SK-N-SH treated with all-trans-retinoic acid at 6 μM for 48 hours (cell line): ENCODE measurements around the gene GNAZ.

ENCODE experiments used
- ATAC-seq: fragments of 200-7000 bp; cut with Tn5 transposase; 3 replicates; pipeline ENCODE4 v1.9.1; 2020; ENCODE audit warnings: mild to moderate bottlenecking, moderate library complexity
- BACH2 ChIP-seq: fragments of 250-450 bp; sonication (Bioruptor Pico); IDR thresholded peaks from 2 replicates; pipeline ENCODE4 v1.9.0; 2021; ENCODE audit warnings: mild to moderate bottlenecking, borderline replicate concordance
- ISL1 ChIP-seq: fragments of 250-450 bp; sonication (Bioruptor Pico); IDR thresholded peaks from 2 replicates; pipeline ENCODE4 v2.1.2; 2022; ENCODE audit warnings: mild to moderate bottlenecking, moderate library complexity
- OSR1 ChIP-seq: fragments of 250-450 bp; sonication (Bioruptor Pico); IDR thresholded peaks from 2 replicates; pipeline ENCODE4 v1.8.0; 2022; ENCODE audit warnings: moderate library complexity, mild to moderate bottlenecking, inconsistent platforms
- PPARA ChIP-seq: fragments of 250-450 bp; sonication (Bioruptor Pico); IDR thresholded peaks from 2 replicates; pipeline ENCODE4 v1.5.0; 2020; ENCODE audit warnings: mild to moderate bottlenecking, borderline replicate concordance
- TCF4 ChIP-seq: fragments of 250-450 bp; sonication (Bioruptor Pico); IDR thresholded peaks from 2 replicates; pipeline ENCODE4 v1.8.0; 2021; ENCODE audit warnings: mild to moderate bottlenecking, moderate library complexity, borderline replicate concordance
- TOX ChIP-seq: fragments of 250-450 bp; sonication (Bioruptor Pico); IDR thresholded peaks from 2 replicates; pipeline ENCODE4 v1.8.0; 2021; ENCODE audit warnings: mild to moderate bottlenecking, moderate library complexity, borderline replicate concordance
- ZC3H10 ChIP-seq: fragments of 250-450 bp; sonication (Bioruptor Pico); IDR thresholded peaks from 2 replicates; pipeline ENCODE4 v1.5.1; 2021; ENCODE audit warnings: mild to moderate bottlenecking, moderate library complexity
- ZFP3 ChIP-seq: fragments of 250-450 bp; sonication (Bioruptor Pico); IDR thresholded peaks from 2 replicates; pipeline ENCODE4 v1.5.0; 2020; ENCODE audit warnings: mild to moderate bottlenecking, moderate library complexity
- ZFP30 ChIP-seq: fragments of 450-650 bp; formaldehyde crosslinking; IDR thresholded peaks from 2 replicates; pipeline ENCODE4 v1.5.0; 2022; ENCODE audit warnings: mild to moderate bottlenecking, moderate library complexity
- ZNF565 ChIP-seq: fragments of 450-650 bp; formaldehyde crosslinking; conservative IDR thresholded peaks from 2 replicates; pipeline ENCODE4 v1.5.0; 2020; ENCODE audit warnings: low read depth, mild to moderate bottlenecking, moderate library complexity
- ZNF8 ChIP-seq: fragments of 450-650 bp; formaldehyde crosslinking; IDR thresholded peaks from 2 replicates; pipeline ENCODE4 v1.5.0; 2020; ENCODE audit warnings: mild to moderate bottlenecking, moderate library complexity
- TF ChIP-seq, protein P1 (sequence below): fragments of 250-450 bp; sonication (Bioruptor Pico); IDR thresholded peaks from 2 replicates; pipeline ENCODE4 v1.5.0; 2020; ENCODE audit warnings: mild to moderate bottlenecking, moderate library complexity
- TF ChIP-seq, protein P2 (sequence below): fragments of 250-450 bp; sonication (Bioruptor Pico); IDR thresholded peaks from 2 replicates; pipeline ENCODE4 v1.5.1; 2020; ENCODE audit warnings: low read depth, mild to moderate bottlenecking, moderate library complexity
- TF ChIP-seq, protein P3 (sequence below): fragments of 250-450 bp; sonication (Bioruptor Pico); IDR thresholded peaks from 2 replicates; pipeline ENCODE4 v1.8.0; 2021; ENCODE audit warnings: low read depth, mild to moderate bottlenecking, moderate library complexity, borderline replicate concordance

Gene GNAZ

DNA sequence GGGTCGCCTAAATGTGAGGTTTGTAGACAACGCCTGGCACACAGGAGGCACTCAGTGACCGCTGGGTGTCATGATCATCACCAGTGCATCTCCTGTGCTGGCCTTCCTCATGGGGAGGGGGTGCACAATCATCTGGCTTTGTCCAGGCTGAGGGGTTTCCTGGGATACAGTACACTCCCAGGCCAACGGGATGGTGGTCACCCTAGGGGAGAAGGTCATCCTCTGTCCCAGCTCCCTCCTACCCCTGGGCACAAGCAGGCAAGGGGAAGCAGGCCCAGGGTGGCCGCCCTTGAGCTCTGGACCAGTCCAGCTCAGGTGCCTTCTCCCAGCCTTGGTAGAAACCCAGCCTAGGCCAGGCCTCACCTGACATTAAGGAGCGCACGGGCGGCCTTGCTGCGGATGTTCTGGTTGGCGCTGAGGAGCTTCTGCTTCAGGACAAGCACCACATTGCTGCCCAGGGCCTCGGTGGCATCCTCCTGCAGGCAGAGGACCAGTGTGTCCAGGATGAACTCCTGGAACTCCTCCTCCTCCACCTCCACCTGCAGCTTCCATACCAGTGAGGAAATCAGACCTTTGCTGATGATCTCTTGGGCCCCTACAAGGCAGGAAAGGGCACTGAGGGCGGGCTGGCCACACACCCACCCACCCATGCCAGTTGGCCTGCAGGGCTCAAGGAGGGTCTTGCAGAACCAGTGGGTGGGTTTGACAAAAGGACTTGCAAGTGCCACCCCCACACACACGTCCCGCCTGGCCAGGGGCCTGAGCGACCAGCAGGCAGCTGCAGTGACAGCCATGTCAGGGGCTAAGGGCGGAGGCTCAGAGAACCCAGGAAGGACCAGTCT is 6.6 kb upstream of the GNAZ start:
- no peak for ATAC-seq

DNA sequence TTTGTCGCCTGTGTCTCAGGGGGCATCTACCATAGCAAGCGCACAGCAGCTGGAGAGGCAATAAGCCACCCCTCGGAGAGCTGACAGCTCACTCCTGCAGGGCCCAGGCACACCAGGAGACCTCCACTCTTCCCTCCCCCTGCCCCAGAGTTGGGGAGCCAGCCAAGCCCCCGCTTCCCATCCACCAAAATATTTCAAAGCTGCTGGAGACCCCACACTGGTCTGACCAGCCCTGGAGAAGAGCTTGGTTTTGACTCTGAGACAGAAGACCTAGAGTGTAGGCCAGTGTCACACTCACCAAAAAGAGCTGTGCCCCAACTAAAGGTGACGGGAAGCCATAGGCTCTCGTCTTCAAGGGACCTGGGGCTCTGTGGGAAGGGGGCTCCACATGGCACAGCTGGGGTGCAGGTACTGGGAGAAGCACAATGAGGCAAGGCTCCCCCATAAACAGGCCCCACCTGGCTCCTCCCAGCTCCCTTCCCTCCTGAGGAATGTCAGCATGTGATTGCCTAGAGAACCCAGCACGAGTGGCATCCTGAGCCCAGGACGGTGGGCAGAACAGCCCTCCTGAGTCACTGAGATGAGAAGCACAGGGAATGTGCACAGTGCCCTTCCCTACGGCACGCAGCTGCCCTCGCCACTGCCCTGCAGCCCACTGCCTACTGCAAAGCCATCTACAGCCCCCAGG is 5.8 kb upstream of the GNAZ start:
- no peak for ATAC-seq

More for the DNA sequence above, 6.6 kb upstream of the GNAZ start:
- TF ChIP-seq OSR1 (CRISPR knock-in tag): no peak
- TF ChIP-seq TOX: no peak

DNA sequence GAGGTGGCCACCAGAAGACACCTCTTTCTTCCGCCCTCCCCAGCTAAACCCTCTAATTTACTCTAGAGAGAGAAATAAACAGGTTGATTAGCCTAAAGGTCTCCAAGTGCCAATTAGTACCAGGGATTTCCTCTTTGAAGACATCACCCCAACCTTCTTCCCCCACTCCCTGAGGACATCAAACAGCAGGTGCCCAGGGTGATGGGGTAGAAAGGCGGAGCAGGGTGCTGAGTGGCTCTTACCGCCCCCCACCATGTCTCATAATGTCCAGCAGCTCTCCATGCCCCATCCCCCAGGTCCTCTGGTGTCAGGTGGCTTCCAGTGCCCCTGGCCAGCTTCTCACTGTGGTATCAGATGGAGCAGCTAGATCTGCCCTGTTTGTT is 5.3 kb upstream of the GNAZ start:
- no peak for ATAC-seq
- TF ChIP-seq OSR1 (CRISPR knock-in tag): no peak
- no peak for TF ChIP-seq ZC3H10 (CRISPR knock-in tag)
- TF ChIP-seq, protein P1, sequence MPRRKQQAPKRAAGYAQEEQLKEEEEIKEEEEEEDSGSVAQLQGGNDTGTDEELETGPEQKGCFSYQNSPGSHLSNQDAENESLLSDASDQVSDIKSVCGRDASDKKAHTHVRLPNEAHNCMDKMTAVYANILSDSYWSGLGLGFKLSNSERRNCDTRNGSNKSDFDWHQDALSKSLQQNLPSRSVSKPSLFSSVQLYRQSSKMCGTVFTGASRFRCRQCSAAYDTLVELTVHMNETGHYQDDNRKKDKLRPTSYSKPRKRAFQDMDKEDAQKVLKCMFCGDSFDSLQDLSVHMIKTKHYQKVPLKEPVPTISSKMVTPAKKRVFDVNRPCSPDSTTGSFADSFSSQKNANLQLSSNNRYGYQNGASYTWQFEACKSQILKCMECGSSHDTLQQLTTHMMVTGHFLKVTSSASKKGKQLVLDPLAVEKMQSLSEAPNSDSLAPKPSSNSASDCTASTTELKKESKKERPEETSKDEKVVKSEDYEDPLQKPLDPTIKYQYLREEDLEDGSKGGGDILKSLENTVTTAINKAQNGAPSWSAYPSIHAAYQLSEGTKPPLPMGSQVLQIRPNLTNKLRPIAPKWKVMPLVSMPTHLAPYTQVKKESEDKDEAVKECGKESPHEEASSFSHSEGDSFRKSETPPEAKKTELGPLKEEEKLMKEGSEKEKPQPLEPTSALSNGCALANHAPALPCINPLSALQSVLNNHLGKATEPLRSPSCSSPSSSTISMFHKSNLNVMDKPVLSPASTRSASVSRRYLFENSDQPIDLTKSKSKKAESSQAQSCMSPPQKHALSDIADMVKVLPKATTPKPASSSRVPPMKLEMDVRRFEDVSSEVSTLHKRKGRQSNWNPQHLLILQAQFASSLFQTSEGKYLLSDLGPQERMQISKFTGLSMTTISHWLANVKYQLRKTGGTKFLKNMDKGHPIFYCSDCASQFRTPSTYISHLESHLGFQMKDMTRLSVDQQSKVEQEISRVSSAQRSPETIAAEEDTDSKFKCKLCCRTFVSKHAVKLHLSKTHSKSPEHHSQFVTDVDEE: no peak
- no peak for TF ChIP-seq ISL1 (CRISPR knock-in tag)
- TF ChIP-seq, protein P2, sequence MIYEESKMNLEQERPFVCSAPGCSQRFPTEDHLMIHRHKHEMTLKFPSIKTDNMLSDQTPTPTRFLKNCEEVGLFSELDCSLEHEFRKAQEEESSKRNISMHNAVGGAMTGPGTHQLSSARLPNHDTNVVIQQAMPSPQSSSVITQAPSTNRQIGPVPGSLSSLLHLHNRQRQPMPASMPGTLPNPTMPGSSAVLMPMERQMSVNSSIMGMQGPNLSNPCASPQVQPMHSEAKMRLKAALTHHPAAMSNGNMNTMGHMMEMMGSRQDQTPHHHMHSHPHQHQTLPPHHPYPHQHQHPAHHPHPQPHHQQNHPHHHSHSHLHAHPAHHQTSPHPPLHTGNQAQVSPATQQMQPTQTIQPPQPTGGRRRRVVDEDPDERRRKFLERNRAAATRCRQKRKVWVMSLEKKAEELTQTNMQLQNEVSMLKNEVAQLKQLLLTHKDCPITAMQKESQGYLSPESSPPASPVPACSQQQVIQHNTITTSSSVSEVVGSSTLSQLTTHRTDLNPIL (CRISPR knock-in tag): no peak

More for the DNA sequence above, 5.8 kb upstream of the GNAZ start:
- TF ChIP-seq ZNF8: no peak
- TF ChIP-seq, protein P3, sequence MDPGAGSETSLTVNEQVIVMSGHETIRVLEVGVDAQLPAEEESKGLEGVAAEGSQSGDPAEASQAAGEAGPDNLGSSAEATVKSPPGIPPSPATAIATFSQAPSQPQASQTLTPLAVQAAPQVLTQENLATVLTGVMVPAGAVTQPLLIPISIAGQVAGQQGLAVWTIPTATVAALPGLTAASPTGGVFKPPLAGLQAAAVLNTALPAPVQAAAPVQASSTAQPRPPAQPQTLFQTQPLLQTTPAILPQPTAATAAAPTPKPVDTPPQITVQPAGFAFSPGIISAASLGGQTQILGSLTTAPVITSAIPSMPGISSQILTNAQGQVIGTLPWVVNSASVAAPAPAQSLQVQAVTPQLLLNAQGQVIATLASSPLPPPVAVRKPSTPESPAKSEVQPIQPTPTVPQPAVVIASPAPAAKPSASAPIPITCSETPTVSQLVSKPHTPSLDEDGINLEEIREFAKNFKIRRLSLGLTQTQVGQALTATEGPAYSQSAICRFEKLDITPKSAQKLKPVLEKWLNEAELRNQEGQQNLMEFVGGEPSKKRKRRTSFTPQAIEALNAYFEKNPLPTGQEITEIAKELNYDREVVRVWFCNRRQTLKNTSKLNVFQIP (CRISPR knock-in tag): no peak
- no peak for TF ChIP-seq ZNF565
- TF ChIP-seq OSR1 (CRISPR knock-in tag): no peak
- TF ChIP-seq PPARA (CRISPR knock-in tag): no peak
- TF ChIP-seq ISL1 (CRISPR knock-in tag): no peak
- no peak for TF ChIP-seq TCF4
- TF ChIP-seq, all 23 proteins: peak for 0

DNA sequence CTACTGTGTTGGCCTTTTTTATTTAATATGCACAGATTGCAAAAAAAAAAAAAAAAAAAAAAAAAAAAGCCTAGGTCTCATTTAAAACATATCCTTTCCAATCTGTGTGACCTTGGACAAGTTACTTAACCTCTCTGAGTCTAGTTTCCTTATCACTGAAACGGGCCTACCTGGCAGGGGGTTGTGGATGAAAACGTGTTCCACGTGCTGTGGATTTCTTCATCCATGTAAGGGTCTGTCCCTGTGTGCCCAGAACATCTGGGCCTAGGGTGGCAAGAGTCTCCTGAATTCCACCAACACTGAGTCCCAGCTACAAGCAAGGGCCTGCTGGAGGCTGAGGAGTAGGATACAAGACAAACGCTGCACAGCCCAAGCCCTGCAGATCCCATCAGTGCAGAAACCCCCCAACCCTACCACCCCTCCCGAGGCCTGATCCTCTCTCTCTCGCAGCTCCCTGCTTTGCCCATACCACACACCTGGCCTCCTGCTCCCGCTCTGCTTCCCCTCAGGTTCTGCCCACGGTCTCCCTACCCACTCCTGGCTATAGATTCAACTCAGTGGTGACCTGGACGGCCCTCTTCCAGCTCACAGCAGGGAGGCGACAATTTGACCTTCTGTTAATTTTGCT is 4.7 kb upstream of the GNAZ start:
- TF ChIP-seq, protein P1: no peak
- TF ChIP-seq ZFP3 (no peak), ZNF565 (no peak), ZC3H10 (CRISPR knock-in tag) (no peak), ZFP30 (no peak), ISL1 (CRISPR knock-in tag) (no peak), BACH2 (CRISPR knock-in tag) (no peak)
- TF ChIP-seq, all 23 proteins: peak for 0
- ATAC-seq: no peak
